ENCODE measurements around the gene UST. TPM values are rescaled to one million over a fixed set of nuclear protein-coding genes. Genes with fewer than 3 reads are reported as not detected.
A peak's percentile ranks its signal among the peaks of the same experiment; 100 is the strongest.

UST gene
- total RNA-seq, 2 donors from 2014 or later, result 3.5 to 6.5 TPM

GRCh38 chr6:149054559-149055194 lies 307.8 kb downstream of the UST start:
- no peak for ATAC-seq
- DNase-seq, result no peak
- intact Hi-C loops (cut with DNase I), result no loop called here

- intact Hi-C loops (cut with DNase I), result no loop called here
- ATAC-seq, result no peak
- no peak for DNase-seq
Observed at GRCh38 chr6:149055195-149055899, 308.5 kb downstream of the UST start.

GRCh38 chr6:149056777-149057463 lies 310.1 kb downstream of the UST start:
- DNase-seq (no peak), ATAC-seq (peak in 1 of 2 donors; percentile 58)
- intact Hi-C loops (cut with DNase I), result no loop called here

GRCh38 chr6:149057464-149057840 lies 310.6 kb downstream of the UST start:
- no peak for DNase-seq
- ATAC-seq, result no peak
- intact Hi-C loops (cut with DNase I), result no loop called here

GRCh38 chr6:149059557-149059956 lies 312.7 kb downstream of the UST start:
- DNase-seq (no peak), ATAC-seq (no peak)
- intact Hi-C loops (cut with DNase I), result no loop called here

- intact Hi-C loops (cut with DNase I), result no loop called here
- DNase-seq, result peak; percentile 26
- ATAC-seq, result peak in 1 of 2 donors; percentile 65
Observed at GRCh38 chr6:149060300-149060984, 313.6 kb downstream of the UST start.

GRCh38 chr6:149060985-149061760 lies 314.3 kb downstream of the UST start:
- peak; percentile 21 for DNase-seq
- intact Hi-C loops (cut with DNase I), result no loop called here
- ATAC-seq, result peak in 1 of 2 donors; percentile 21

GRCh38 chr6:149061930-149062329 lies 315.1 kb downstream of the UST start:
- DNase-seq (no peak), ATAC-seq (no peak)
- intact Hi-C loops (cut with DNase I), result no loop called here

- peak; percentile 21 for DNase-seq
- ATAC-seq, result no peak
- intact Hi-C loops (cut with DNase I), result no loop called here
Observed at GRCh38 chr6:149062653-149063348, 316.0 kb downstream of the UST start.

GRCh38 chr6:149063468-149063867 lies 316.6 kb downstream of the UST start:
- no peak for ATAC-seq
- DNase-seq, result no peak
- intact Hi-C loops (cut with DNase I), result no loop called here

- ATAC-seq (no peak), DNase-seq (no peak)
- intact Hi-C loops (cut with DNase I), result no loop called here
Observed at GRCh38 chr6:149064001-149064659, 317.3 kb downstream of the UST start.

GRCh38 chr6:149064660-149065015 lies 317.8 kb downstream of the UST start:
- DNase-seq, result no peak
- ATAC-seq, result peak in 1 of 2 donors; percentile 30
- intact Hi-C loops (cut with DNase I), result no loop called here

GRCh38 chr6:149065121-149065520 lies 318.3 kb downstream of the UST start:
- DNase-seq (no peak), ATAC-seq (no peak)
- intact Hi-C loops (cut with DNase I), result no loop called here

GRCh38 chr6:149065658-149066556 lies 319.1 kb downstream of the UST start:
- intact Hi-C loops (cut with DNase I), result no loop called here
- peak; percentile 58 to 60 for ATAC-seq
- no peak for DNase-seq

GRCh38 chr6:149071997-149072396 lies 325.2 kb downstream of the UST start:
- DNase-seq, result no peak

GRCh38 chr6:149074832-149075258 lies 328.0 kb downstream of the UST start:
- DNase-seq (no peak), ATAC-seq (no peak)
- intact Hi-C loops (cut with DNase I), result no loop called here

More at GRCh38 chr6:149071997-149072396, 325.2 kb downstream of the UST start:
- ATAC-seq, result no peak
- intact Hi-C loops (cut with DNase I), result no loop called here
